Gastroesophageal sphincter (tissue), 4 donors: ENCODE data around the gene KIRREL2. TPM values are rescaled to one million over a fixed set of nuclear protein-coding genes. Genes with fewer than 3 reads are reported as not detected.
"Not testable (repeated sequence)": the region's sequence is repeated elsewhere in the genome, so short reads cannot be mapped to it uniquely, and the experiment has no call there.

ENCODE experiments used
- ATAC-seq: fragments of 150-250 bp; one replicate; pipeline ENCODE4 v1.9.1; 2016; ENCODE audit warnings: mild to moderate bottlenecking, moderate library complexity
- H3K27ac ChIP-seq, 4 donors: fragments of 200-600 bp; sonication (generic) in 3 of 4; 1 replicate in 3 of 4; 2 replicates in 1 of 4; pipeline ENCODE4 v1.5.1; 2016 to 2019
- H3K27me3 ChIP-seq: fragments of 200-600 bp; sonication (generic); one replicate; pipeline ENCODE4 v1.5.1; 2019
- H3K36me3 ChIP-seq, 2 donors: fragments of 200-600 bp; sonication (generic); one replicate each; pipeline ENCODE4 v1.5.1; 2019; ENCODE audit warnings: control low read depth in 1 of 2
- H3K4me1 ChIP-seq, 3 donors: fragments of 200-600 bp; sonication (generic); 1 replicate in 2 of 3; 2 replicates in 1 of 3; pipeline ENCODE4 v1.5.1; 2016 to 2019; ENCODE audit warnings: control low read depth in 2 of 3
- H3K4me3 ChIP-seq, 2 donors: fragments of 200-600 bp; sonication (generic); one replicate each; pipeline ENCODE4 v1.5.1; 2019; ENCODE audit warnings: mild to moderate bottlenecking in 1 of 2, moderate library complexity in 1 of 2
- H3K9me3 ChIP-seq, 3 donors: fragments of 200-600 bp; sonication (generic); one replicate each; pipeline ENCODE4 v1.5.1; 2017 to 2019; ENCODE audit warnings: control low read depth in 2 of 3
- EP300 ChIP-seq: sonication (generic); formaldehyde crosslinking; IDR thresholded peaks from one replicate; pipeline ENCODE4 v1.6.1; 2017; ENCODE audit warnings: antibody characterized with exemption, mild to moderate bottlenecking
- POLR2A ChIP-seq, 2 donors: fragments of 450-650 bp; IDR thresholded peaks; one replicate each; pipeline ENCODE4 v1.6.1; 2017; ENCODE audit warnings: antibody characterized with exemption in 2 of 2, mild to moderate bottlenecking in 2 of 2, moderate library complexity in 1 of 2
- POLR2AphosphoS5 ChIP-seq: sonication (generic); formaldehyde crosslinking; IDR thresholded peaks from one replicate; pipeline ENCODE4 v1.6.1; 2017; ENCODE audit warnings: antibody characterized with exemption
- WGBS, 2 donors: methylation state at CpG; one replicate each; pipeline ENCODE4 v1.1.5; 2018; ENCODE audit warnings: low coverage in 1 of 2; 5-methylcytosine and 5-hydroxymethylcytosine counted together
- total RNA-seq, 4 donors: library from RNA; depleted of rRNA; stranded (reverse); fragments of >200 nt; gene quantifications; one replicate each; pipeline ENCODE4 v1.1.0, GENCODE V29; 2016
- TF ChIP-seq, protein P1 (sequence below), 4 experiments: fragments of 200-600 bp in 2 of 4; fragments of 450-650 bp in 2 of 4; sonication (generic) in 1 of 4; IDR thresholded peaks; one replicate each; pipeline ENCODE4 v1.5.1; 2017 to 2019; ENCODE audit warnings: antibody characterized with exemption in 4 of 4, mild to moderate bottlenecking in 2 of 4, moderate library complexity in 2 of 4

KIRREL2 gene
- total RNA-seq, 4 donors from 2014 or later: not detected

DNA sequence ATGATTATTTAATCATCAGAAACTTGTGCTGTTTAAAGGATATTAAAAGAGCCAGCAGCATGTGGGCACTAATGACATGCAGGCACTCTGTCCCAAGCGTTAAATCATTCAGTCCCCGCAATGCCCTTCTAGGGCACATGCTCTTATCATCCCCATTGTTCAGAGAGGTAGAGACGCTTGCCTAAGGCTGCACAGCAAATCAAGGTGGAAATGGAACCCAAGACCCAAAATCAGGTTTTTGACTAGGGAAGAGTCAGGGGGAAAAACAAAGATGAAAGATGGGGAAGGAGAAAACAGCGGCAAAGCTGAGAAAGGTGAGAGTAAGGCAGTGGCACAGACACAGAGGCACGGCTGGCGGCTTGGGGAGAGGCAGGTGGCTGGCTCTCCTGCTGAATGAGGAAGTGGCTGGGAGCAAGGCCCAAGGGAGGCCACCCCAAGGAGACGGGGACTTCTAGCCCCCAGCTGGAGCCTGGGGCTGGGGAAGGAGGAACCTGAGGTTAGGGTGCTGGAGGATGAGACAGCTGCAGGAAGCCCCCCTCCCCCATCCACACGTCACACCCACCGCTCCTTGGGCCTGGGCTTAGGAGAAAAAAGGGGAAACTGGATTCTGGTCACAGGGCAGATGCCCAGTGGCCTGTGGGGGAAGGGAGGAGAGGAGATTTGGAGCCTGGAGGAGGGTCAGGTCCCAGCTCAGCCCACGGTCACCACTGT lies 52.4 kb downstream of the KIRREL2 start:
- Histone ChIP-seq H3K4me1 (peaks cover 0 to 27% (median 6%) of the 10 kb centered on the region in 3 donors), H3K36me3 (no peaks in the 10 kb centered on the region), H3K4me3 (no peak overlapping the region), H3K9me3 (no peaks in the 10 kb centered on the region), H3K27me3 (no peaks in the 10 kb centered on the region), H3K27ac (peak overlapping the region in 3 of 4 donors; percentile 47 to 97 (median 93))
- 72 to 89% methylated on average over 3 to 9 of the region's 10 CpGs for WGBS, 2 donors
- TF ChIP-seq EP300: no peak
- TF ChIP-seq POLR2AphosphoS5: no peak
- TF ChIP-seq POLR2A (IDR thresholded peaks at IDR 0.05): no peak
- TF ChIP-seq, protein P1, sequence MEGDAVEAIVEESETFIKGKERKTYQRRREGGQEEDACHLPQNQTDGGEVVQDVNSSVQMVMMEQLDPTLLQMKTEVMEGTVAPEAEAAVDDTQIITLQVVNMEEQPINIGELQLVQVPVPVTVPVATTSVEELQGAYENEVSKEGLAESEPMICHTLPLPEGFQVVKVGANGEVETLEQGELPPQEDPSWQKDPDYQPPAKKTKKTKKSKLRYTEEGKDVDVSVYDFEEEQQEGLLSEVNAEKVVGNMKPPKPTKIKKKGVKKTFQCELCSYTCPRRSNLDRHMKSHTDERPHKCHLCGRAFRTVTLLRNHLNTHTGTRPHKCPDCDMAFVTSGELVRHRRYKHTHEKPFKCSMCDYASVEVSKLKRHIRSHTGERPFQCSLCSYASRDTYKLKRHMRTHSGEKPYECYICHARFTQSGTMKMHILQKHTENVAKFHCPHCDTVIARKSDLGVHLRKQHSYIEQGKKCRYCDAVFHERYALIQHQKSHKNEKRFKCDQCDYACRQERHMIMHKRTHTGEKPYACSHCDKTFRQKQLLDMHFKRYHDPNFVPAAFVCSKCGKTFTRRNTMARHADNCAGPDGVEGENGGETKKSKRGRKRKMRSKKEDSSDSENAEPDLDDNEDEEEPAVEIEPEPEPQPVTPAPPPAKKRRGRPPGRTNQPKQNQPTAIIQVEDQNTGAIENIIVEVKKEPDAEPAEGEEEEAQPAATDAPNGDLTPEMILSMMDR (IDR thresholded peaks at IDR 0.05): no peak
- ATAC-seq: peak; percentile 75

DNA sequence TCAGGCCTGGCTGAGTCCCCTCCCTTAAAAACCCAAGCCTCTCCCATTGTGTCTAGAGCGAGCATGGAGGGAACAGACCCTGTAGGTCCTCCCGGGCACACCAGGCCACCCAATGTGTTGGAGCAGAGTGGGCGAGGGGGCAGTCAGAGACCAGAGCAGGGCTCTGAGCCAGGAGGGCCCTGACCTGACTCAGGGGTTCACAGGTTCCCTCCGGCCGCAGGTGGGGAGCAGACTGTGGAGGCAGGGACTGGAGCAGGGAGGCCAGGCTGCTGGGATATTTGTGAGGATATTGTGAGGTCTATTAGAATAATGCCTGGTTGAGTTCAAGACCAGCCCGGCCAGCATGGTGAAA lies 52.9 kb downstream of the KIRREL2 start:
- peak overlapping the region in 3 of 4 donors; percentile 31 to 58 (median 36) for H3K27ac ChIP-seq
- no peak for TF ChIP-seq POLR2A (IDR thresholded peaks at IDR 0.05)
- TF ChIP-seq, protein P1 (IDR thresholded peaks at IDR 0.05): no peak
- TF ChIP-seq POLR2AphosphoS5: no peak
- TF ChIP-seq EP300: no peak
- 20% methylated on average over 2 of the region's 6 CpGs; no CpG with 5 or more reads in 1 of the 2 donors for WGBS, 2 donors
- H3K36me3 ChIP-seq: no peaks in the 10 kb centered on the region
- no peak overlapping the region for H3K4me3 ChIP-seq
- no peaks in the 10 kb centered on the region for H3K9me3 ChIP-seq
- H3K4me1 ChIP-seq: peaks cover 0 to 27% (median 6%) of the 10 kb centered on the region in 3 donors
- ATAC-seq: no peak
- H3K27me3 ChIP-seq: no peaks in the 10 kb centered on the region

DNA sequence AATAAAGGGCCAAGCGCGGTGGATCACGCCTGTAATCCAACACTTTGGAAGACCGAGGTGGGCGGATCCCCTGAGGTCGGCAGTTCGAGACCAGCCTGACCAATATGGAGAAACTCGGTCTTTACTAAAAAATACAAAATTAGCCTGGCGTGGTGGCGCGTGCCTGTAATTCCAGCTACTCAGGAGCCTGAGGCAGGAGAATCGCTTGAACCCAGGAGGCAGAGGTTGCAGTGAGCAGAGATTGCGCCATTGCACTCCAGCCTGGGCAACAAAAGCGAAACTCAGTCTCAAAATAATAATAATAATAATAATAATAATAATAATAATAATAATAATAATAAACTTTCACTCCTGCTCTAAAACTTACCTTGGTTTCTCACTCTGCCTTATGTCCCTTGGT lies 53.6 kb downstream of the KIRREL2 start:
- not testable (repeated sequence) for H3K9me3 ChIP-seq
- 89 to 94% methylated on average over 6 to 14 of the region's 14 CpGs for WGBS, 2 donors

DNA sequence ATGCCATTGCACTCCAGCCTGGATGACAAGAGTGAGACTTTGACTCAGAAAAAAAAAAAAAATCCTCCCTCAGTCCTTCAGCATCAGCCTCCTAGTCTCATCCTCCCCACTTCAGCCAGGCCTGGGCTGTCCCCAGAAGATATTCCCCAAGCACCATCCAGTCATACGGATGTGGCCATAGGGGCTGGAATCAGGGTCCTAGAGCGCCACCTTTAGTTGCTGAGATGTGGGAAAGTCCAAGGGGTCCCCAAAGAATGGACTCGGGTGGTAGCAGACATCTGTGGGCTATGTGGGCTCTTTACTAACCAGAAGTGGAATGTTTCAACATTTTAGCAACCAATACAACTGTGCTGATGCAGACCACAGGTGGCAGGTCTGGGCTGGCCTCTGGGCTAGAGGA lies 54.5 kb downstream of the KIRREL2 start:
- Histone ChIP-seq H3K4me3 (no peak overlapping the region), H3K4me1 (peaks cover 0 to 20% (median 6%) of the 10 kb centered on the region in 3 donors), H3K36me3 (no peaks in the 10 kb centered on the region), H3K9me3 (no peaks in the 10 kb centered on the region), H3K27me3 (no peaks in the 10 kb centered on the region), H3K27ac (no peak overlapping the region)
- TF ChIP-seq POLR2AphosphoS5: no peak
- no peak for TF ChIP-seq POLR2A (IDR thresholded peaks at IDR 0.05)
- TF ChIP-seq EP300: no peak
- TF ChIP-seq, protein P1 (IDR thresholded peaks at IDR 0.05): no peak
- no peak for ATAC-seq
- WGBS, 2 donors: 17 to 80% methylated on average over 1 of the region's 3 CpGs

More for the DNA sequence above, 53.6 kb downstream of the KIRREL2 start:
- not testable (repeated sequence) for H3K27me3 ChIP-seq, H3K4me3 ChIP-seq, H3K36me3 ChIP-seq, ATAC-seq
- Histone ChIP-seq H3K4me1 (peaks cover 0 to 27% (median 6%) of the 10 kb centered on the region in 3 donors), H3K27ac (peak overlapping the region in 1 of 4 donors; percentile 58)

DNA sequence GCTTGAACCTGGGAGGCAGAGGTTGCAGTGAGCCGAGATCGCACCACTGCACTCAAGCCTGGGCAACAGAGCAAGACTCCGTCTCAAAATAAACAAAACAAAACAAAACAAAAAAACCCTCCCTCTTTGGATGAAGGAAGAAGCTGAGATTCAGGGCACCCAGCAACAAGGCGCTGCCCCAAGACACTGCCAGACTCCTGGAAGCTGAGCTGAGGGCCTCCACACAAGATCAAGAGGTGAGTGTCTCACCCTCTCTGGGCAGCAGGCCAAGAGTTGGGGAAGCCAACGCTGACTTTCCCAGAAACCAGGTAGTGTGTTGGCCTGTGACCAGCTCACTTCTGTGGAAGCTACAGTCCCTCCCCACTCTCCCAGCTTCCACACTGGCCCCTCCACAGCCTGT lies 55.1 kb downstream of the KIRREL2 start:
- Histone ChIP-seq H3K36me3 (no peaks in the 10 kb centered on the region), H3K4me3 (no peak overlapping the region), H3K4me1 (peaks cover 0 to 14% (median 1%) of the 10 kb centered on the region in 3 donors), H3K9me3 (no peaks in the 10 kb centered on the region), H3K27me3 (no peaks in the 10 kb centered on the region), H3K27ac (no peak overlapping the region)
- 44 to 65% methylated on average over 2 to 3 of the region's 5 CpGs for WGBS, 2 donors
- ATAC-seq: no peak
- TF ChIP-seq EP300 (no peak), POLR2AphosphoS5 (no peak), POLR2A (IDR thresholded peaks at IDR 0.05) (no peak)
- TF ChIP-seq, protein P1 (IDR thresholded peaks at IDR 0.05): no peak
